ENCODE results near the gene MET. TPM values are rescaled to one million over a fixed set of nuclear protein-coding genes. Genes with fewer than 3 reads are reported as not detected.
"Not testable (repeated sequence)": the region's sequence is repeated elsewhere in the genome, so short reads cannot be mapped to it uniquely, and the experiment has no call there.

The MET gene
- total RNA-seq, 2 donors from 2014 or later, result 41.2 TPM

DNA sequence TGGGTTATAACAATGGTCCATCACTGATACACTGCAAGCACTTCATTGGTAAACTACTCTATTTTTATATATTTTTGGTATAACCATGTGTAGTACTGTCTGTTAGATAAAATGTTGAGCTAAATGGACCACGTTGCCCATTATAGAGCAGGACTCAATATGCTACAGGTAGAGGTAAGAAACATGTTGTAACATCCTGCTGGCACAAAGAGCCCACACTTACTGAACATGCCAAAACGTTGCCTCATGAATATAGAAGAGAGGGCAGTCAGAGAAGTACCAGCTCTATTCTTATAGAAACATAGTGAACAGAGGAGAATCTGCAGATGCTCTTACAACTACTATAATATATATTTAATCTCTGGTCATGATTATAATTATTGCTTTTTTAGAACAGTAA is 18.4 kb upstream of the MET start:
- ATAC-seq (no peak), DNase-seq (no peak)
- intact Hi-C loops (cut with DNase I, micrococcal nuclease), result no loop called here

DNA sequence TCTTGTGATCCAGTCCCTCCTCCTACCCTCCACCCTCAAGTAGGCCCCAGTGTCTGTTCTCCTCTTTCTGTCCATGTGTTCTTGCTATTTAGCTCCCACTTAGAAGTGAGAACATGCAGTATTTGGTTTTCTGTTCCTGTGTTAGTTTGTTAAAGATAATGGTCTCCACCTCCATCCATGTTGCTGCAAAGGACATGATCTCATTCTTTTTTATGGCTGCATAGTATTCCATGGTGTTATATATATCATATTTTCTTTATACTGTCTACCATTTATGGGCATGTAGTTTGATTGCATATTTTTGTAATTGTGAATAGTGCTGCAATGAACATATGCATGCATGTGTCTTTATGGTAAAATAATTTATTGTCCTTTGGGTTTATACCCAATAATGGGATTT is 12.7 kb upstream of the MET start:
- DNase-seq; intact Hi-C loops (cut with DNase I, micrococcal nuclease); ATAC-seq: not testable (repeated sequence)

DNA sequence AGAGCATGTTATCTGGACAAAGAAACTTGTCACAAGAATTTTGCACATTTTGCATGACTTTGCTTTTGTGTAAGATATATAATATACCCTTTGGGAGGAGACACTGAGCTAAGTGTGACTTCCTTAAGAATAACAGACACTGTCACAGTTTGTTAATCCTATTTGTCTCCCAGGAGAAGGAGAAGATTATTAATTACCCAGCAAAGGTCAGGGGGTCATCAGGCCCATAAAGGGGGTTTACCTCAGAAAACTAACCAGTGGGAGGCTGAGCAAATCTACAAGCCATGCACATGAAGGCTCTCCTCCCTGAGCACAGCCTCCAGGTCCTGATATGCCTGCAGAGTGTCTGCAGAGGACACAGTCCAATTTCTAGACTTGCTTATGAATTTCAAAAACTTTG is 10.1 kb upstream of the MET start:
- no peak for DNase-seq
- ATAC-seq, result no peak
- intact Hi-C loops (cut with DNase I, micrococcal nuclease), result no loop called here

DNA sequence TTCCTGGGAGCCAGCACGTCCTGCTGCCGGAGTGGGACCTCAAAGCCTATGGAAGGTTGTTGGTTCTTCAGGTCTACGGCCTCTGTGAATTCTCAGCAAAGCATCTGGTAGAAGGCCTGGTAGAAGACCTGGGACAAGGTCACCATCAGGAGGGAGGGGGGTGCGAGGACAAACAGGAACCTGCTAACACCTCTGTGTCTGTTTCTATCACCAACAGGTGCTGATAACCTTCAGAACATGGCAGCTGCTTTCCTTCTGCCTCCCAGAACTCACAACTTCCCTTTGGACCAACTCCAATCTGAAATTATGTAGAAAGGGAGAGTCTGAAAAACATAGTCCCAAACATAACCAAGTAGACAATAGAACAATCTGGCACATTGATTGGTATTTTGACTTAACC is 8.3 kb upstream of the MET start:
- DNase-seq (no peak), ATAC-seq (no peak)
- intact Hi-C loops (cut with DNase I, micrococcal nuclease), result no loop called here

DNA sequence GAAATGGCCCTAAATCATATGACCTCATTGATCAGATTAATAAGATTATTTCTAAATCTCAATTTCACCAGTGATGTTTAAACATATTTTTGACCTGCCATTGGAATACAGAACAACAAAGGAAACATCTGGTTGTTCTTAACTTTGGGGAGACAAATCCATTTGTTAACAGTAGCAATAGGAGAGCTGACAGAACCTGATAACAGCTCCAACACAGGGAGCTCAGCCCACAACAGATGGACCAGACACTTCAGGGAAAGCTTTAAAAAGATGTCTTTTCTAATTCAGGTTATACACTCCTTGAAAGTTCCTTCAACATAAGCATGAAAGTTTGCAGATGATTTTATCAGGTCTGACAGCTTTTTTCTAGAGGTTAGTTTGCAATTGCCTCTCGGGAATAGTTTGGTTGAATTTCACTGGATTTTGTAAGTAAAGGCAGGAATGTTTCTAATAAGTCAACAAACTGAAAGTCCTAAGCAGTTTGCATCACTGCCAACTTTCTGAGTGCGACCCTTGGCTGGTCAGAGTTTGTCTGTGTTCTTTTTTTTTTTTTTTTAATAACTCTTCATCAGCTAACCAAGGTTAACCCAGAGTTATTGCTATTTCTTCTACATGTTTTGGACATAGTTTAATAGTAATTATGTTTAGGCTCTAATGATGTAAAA is 6.5 kb upstream of the MET start:
- intact Hi-C loops (cut with DNase I, micrococcal nuclease), result loop anchor here in 1 of 2 donors (5.0 kb wide), 1 partner anchor 73 kb away; no protein-coding TSS in a partner anchor
- ATAC-seq (no peak), DNase-seq (no peak)

DNA sequence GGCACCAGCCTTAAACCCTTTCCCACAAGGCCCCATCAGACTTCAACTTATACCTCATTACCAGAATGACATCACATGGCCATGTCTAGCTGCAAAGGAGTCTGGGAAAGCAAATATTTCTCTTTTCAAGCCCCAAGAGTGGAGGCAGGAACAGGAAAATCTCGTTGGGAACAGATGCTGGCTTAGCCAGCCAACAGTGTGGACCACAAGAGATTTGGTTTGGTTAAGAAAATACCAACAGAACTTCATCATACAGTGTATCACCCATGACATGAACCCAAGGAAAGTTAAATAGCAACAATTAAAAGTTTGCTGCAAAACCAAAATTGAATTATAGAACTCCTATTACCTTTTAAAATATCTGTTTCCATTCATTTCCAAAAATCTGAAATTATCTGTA is 2.2 kb upstream of the MET start:
- no peak for ATAC-seq
- intact Hi-C loops (cut with DNase I, micrococcal nuclease), result loop anchor here in 1 of 2 donors (2.0 to 5.0 kb wide), 2 partner anchors 77 to 139 kb away; no protein-coding TSS in a partner anchor
- DNase-seq, result no peak

DNA sequence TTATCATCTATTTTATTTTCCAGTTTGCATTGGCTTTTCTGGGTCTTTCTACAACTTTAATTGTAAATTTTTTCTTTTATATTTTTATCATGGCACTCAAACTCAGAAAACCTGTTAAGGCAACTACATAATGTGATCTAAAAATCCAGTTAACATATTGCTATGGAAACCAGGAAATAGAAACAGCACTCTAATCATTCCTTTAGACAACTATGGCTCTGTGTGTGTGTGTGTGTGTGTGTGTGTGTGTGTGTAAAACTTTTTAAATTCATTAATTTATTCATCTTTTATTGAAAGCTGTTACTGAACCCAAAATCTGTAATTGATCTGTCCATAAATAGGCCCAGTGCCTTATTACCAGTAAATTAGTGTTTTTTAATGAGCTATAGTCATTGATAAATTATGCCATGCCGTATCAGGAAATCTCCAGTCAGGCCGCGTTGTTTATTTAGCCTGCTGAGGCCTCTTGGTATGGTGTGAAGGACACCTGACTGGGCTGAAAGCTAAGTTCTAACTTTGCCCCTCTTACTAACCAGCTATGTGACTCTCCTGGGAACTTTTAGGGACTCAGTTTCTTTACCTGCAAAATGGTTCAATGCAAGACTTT is 1.5 kb upstream of the MET start:
- DNase-seq (no peak), ATAC-seq (no peak)
- intact Hi-C loops (cut with DNase I, micrococcal nuclease), result loop anchor here in 1 of 2 donors (2.0 kb wide), 1 partner anchor 138 kb away; no protein-coding TSS in a partner anchor

DNA sequence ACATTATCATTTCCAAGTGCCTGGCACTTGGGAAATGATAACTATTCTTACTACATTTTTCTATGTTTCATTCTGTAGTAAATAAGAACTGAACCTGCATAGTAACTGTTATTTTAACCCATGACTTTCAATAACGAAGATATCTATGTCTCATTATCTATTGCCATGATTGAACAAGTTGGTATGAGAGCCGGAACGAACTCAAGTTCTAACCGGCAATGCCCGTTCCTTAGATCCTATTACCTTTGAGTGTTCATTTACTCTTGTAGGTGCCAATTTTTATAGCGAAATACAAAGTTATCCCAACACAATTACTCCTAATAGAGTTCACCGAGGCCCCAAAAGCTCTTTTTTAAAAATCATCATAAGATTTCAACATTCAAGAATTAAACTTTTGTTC is 885 bp upstream of the MET start:
- ATAC-seq (no peak), DNase-seq (no peak)
- intact Hi-C loops (cut with DNase I, micrococcal nuclease), result loop anchor here in 1 of 2 donors (2.0 kb wide), 1 partner anchor 138 kb away; no protein-coding TSS in a partner anchor

DNA sequence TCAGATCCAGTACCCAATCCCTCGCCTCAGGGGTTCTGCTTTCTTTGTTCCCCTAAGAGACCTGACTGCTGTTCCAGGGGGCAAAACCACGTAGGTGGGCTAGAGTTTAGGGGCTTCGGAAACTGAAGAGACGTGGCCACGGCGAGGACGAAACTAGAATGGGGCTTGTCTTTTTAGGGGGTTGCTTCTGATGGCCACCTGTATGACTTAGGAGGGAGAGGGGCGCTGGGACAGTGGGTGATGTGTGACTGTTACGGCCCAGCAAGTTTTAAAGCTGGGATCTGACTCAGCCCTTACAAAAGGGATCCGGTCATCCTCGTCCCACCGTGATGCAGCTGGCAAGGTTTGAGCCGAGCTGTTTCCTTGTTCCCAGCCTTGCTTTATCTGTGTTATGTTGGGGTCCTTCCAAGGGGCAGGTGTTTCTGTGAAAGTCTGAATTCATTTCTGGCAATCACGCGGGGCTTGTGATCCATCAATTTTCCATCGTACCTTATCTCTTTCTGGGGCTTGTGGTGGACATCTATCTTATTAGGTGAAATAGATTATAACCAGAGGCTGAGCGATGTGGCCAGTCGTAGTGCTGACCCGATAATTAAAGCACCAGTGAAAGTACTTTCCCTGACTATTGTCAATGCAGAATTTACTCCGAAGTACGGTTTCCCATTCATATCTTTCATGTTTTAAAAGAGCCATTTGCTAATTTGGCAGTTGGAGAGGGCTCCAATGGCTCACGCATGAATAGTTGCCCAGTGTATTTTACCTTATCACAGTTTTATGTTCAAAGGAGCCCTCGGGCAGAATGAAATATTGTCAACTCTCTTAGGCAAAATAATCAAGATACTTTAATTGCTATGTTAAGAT is 830 bp downstream of the MET start:
- DNase-seq (peak; percentile 42 to 43), ATAC-seq (peak; percentile 35)
- intact Hi-C loops (cut with DNase I, micrococcal nuclease), result no loop called here

DNA sequence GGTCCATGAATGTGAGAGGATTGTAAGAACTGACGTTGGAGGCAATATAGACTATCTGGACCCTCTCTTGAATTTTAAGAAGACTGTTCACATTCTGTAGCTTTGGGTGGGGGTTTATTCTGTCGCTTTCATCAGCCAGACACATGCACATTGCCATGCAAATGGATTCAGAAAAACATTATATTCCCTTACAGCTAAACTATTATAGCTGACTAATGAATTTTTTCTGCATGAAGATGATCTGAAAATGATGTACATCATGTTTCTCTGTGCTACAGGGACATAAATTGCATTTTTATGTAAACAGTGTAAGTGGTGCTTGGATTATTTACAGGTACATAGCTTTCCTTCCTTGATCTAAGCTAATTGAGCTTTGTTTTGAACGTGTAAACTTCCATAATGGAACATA is 1.5 kb downstream of the MET start:
- ATAC-seq (no peak), DNase-seq (no peak)
- intact Hi-C loops (cut with DNase I, micrococcal nuclease), result no loop called here

DNA sequence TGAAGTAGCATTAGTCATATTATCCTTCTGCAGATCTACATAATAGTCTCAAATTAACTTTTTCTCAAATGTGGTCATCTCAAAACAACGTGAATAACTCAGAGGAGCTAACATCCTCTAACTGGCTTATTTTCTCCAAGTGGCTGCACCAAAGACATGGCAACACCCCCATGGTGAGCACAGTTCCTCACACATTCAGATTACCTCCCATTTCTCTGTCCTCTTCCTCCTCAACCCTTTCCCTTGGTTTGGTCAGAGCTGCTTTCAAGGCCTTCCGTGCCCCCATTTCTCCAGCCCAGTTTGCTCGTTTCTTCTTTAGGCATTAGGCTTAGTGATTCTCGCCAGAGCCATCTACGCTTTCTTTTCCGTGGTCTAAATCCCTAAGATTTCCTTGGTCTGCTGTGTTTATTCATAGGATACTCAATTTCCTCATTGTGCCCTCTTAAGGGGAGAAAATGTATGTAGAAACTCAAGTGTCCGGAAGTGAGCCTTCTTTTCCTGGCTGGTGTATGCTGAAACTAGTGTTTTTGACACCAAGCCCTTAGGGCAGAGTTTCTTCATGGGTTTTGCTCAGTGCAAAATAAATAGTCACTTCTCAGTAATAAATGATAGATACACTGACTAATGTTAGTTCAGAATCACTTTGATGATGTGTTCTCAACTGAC is 2.6 kb downstream of the MET start:
- intact Hi-C loops (cut with DNase I, micrococcal nuclease), result no loop called here
- DNase-seq, result no peak
- ATAC-seq, result no peak

DNA sequence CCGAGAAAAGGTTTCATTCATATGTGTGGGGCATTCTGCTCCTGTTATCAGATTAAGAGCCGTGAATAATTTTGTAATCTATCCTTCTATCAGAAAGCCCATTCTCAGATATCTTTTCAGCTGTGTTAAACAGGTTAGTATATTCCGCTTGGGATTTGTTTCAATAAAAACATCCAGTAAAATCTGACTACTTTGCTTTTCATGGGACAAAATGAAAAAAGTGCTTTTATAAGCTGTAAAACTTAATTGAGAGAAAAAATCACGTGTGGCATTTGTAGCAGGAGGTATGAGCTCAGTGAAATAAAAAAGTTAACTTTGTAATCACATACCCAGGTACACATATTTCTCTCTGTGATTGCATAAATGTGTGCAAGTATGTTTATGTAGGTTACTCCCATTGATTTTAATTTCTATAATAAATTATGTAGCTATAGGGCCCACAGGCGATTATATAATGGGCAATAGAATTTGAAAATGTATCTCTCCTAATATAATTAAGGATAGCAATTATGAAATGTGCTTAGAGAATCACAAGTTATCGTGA is 3.9 kb downstream of the MET start:
- intact Hi-C loops (cut with DNase I, micrococcal nuclease), result no loop called here

DNA sequence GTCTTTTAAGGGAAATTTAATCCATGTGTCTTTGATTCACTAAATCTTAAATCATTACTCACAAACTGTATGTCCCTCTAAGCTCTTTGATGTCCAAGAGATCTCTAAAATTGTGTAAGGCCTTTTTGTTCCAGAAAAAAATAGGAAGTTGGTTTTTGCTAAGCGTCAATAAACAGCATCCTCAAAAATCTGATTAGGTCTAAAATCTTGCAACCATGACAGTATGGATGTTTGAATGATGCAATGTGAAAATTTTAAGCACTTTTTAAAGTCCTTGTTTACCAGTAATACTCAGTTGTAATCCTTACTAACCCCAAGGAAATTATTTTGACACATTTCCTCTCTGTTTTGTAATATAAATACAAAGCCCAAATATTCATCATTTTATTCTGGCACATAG is 6.8 kb downstream of the MET start:
- DNase-seq (no peak), ATAC-seq (no peak)
- intact Hi-C loops (cut with DNase I, micrococcal nuclease), result no loop called here

More for the DNA sequence above, 3.9 kb downstream of the MET start:
- DNase-seq (no peak), ATAC-seq (no peak)

DNA sequence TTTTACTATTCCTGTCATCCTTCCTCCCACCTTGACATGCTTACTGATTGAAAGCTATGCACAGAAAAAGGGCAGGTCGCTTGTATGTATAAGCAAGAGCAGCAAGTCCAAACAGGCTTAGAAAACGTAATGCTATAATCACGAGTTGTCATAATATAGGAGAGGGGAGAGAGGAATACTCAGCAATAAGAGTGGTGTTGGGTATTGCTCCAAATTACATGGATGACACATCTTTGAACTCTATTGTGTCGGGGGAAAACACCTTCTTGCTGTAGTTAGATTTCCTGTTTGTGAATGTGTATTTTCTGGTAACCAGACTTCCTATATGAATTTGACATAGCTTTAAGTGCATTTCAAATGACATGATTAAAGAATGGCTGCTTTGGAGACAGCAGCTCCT is 7.5 kb downstream of the MET start:
- DNase-seq, result no peak
- intact Hi-C loops (cut with DNase I, micrococcal nuclease), result no loop called here
- ATAC-seq, result no peak

DNA sequence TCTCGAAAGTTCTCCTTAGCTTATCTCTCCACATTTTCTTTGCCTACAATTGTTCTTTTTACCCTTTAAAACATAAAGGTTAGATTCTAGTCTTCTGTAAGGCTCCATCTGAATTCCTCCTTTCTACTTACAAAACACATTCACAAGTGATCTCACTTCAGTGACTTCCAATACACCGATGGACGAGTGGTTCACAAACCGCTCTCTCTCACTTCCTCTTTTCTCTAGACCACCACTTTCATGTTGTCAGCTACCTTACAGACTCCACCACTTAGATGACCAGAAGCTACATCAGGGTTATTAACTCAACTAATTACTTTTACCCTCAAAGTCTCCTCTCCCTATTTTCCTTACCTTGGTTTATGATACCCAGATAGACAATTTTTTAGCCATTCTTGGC is 11.8 kb downstream of the MET start:
- intact Hi-C loops (cut with DNase I, micrococcal nuclease), result no loop called here
- ATAC-seq (no peak), DNase-seq (no peak)

DNA sequence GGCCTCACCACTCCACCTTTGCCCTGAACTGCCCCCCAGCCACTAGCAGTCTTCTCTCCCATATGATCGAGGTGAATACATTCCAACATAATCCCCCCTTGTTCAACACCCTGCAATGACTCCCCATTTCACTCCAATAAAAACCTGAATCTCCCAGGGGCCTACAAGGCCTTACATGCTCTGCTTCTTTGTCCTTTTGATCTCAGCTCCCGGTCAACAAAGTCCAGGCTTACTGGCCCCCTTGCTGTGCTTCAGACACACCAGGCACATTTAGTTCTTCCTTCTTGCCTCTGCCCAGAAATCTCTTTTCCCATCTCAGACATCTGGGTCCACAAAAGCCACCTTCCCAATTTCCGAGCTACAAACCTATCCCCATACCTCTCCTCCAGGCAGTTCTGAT is 14.0 kb downstream of the MET start:
- DNase-seq (no peak), ATAC-seq (no peak)
- intact Hi-C loops (cut with DNase I, micrococcal nuclease), result no loop called here

DNA sequence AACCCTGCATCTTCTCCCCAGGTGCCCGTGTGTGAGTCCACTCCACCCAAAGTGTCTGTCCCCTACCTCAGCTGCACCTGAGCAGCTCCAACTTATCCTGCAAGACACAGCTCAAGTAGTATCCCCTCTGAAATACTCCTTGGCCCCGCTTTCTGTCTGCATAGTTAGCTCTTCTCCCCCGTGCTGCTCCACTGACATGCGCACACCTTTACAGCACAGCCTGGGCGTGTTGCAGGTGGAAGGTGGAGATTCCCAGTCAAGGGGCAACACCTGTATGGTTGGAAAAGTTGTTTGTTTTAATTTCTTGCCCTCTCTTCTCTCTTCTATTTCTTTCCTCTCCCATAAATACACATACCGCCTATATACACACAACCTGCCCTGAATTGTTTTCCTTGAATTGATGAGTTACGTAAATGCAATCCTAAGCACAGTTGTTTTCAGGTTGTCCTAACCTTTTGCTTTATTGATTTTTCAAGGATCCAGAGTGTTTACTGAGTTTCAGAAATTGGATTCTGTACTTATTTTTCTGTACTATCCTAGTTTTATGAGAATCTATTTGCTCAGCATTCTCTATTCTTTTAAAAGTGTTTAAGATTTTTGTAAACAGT is 14.9 kb downstream of the MET start:
- intact Hi-C loops (cut with DNase I, micrococcal nuclease), result no loop called here
- DNase-seq (peak in 1 of 2 donors; percentile 11), ATAC-seq (peak; percentile 79)

DNA sequence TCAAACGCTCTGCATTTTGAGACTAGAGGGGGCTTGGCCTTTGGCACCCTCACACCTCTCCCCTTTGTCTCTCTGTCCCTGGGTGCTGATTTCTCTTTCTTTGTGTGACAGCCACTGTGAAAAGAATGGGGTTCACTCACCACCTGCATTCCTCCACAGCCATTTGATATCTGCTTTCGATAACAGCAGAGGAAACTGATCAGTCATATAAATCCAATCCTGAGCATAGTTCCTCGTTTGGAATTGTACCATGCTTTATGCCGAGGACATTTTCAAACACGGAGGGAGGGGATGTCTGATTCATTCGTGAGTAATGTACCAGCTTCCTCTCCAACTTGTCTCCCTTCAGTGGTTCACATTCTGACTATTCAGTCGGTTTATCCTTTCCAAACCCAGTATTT is 15.8 kb downstream of the MET start:
- ATAC-seq (no peak), DNase-seq (no peak)
- intact Hi-C loops (cut with DNase I, micrococcal nuclease), result no loop called here

Data from left colon (tissue), 2 donors.